ENCODE results near the gene GALNS. TPM values are rescaled to one million over a fixed set of nuclear protein-coding genes. Genes with fewer than 3 reads are reported as not detected.
"Not testable (repeated sequence)": the region's sequence is repeated elsewhere in the genome, so short reads cannot be mapped to it uniquely, and the experiment has no call there.

The GALNS gene
- total and polyA plus RNA-seq, 2 experiments from 2014 or later = 9.7 to 18.8 TPM

- Histone ChIP-seq H2AFZ (no peak overlapping the region), H3K79me2 (replicated peaks; ENCODE audit: insufficient read depth) (no peaks in the 10 kb centered on the region), H3F3A (replicated peaks; ENCODE audit: low read depth) (no peaks in the 10 kb centered on the region), H3K9me2 (ENCODE audit: insufficient read depth) (no peaks in the 10 kb centered on the region), H3K27me3 (ENCODE audit: insufficient read depth) (no peaks in the 10 kb centered on the region), H3K4me1 (ENCODE audit: insufficient read depth) (no peaks in the 10 kb centered on the region), H4K20me1 (replicated peaks; ENCODE audit: insufficient read depth) (no peaks in the 10 kb centered on the region), H3K4me2 (no peak overlapping the region), H3K36me3 (ENCODE audit: insufficient read depth) (no peaks in the 10 kb centered on the region), H3K4me3 (no peak overlapping the region), H3K27ac (ENCODE audit: low read depth) (no peak overlapping the region)
- no peaks in the 10 kb centered on the region; the same call in 2 of the 3 replicates for H3K4me1 Mint-ChIP-seq
- H3K9me3 Mint-ChIP-seq = no peaks in the 10 kb centered on the region; the same call in 2 of the 3 replicates
- TF ChIP-seq EZH2 (IDR thresholded peaks at IDR 0.05; ENCODE audit: low read depth, unreplicated experiment) (no peak), CTCF (conservative IDR thresholded peaks at IDR 0.05; ENCODE audit: low read depth in 2 of 2) (peak in 1 of 2 experiments; percentile 26; a peak in 2 of 4 replicates)
- DNase-seq (ENCODE audit: low spot score) = no peak
- H3K27ac Mint-ChIP-seq = no peak overlapping the region
- peaks cover 3% of the 10 kb centered on the region; the same call in 2 of the 3 replicates for H3K36me3 Mint-ChIP-seq (ENCODE audit: low read depth)
- peaks cover 2% of the 10 kb centered on the region for H3K27me3 Mint-ChIP-seq (ENCODE audit: insufficient read depth, low read depth, poor library complexity)
- ATAC-seq = no peak
- no peak overlapping the region for H3K4me3 Mint-ChIP-seq
These were observed 32.3 kb downstream of the GALNS start for GRCh38 chr16:88824256-88825077.

DNA sequence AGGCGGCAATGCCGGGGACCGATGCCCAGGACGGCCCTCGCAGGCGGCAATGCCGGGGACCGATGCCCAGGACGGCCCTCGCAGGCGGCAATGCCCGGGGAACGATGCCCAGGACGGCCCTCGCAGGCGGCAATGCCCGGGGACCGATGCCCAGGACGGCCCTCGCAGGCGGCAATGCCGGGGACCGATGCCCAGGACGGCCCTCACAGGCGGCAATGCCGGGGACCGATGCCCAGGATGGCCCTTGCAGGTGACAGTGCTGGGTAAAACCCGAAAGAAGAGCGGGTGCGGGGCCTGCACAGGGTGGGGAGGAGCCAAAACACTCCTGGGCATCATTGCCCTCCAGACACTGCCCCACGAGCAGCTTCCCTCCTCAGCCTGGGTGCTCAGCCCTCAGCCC lies 33.1 kb downstream of the GALNS start:
- not testable (repeated sequence) for H3K4me3 Mint-ChIP-seq; DNase-seq (ENCODE audit: low spot score); H3K4me1 Mint-ChIP-seq; H3K4me2 ChIP-seq; H3K27ac ChIP-seq (ENCODE audit: low read depth); H3K4me3 ChIP-seq; H3K27me3 ChIP-seq (ENCODE audit: insufficient read depth); ATAC-seq; H3K4me1 ChIP-seq (ENCODE audit: insufficient read depth); H3K36me3 ChIP-seq (ENCODE audit: insufficient read depth); H3K79me2 ChIP-seq (replicated peaks; ENCODE audit: insufficient read depth); H3K9me2 ChIP-seq (ENCODE audit: insufficient read depth); H4K20me1 ChIP-seq (replicated peaks; ENCODE audit: insufficient read depth); H2AFZ ChIP-seq; H3K36me3 Mint-ChIP-seq (ENCODE audit: low read depth); H3K27ac Mint-ChIP-seq; H3K27me3 Mint-ChIP-seq (ENCODE audit: insufficient read depth, low read depth, poor library complexity); H3F3A ChIP-seq (replicated peaks; ENCODE audit: low read depth); H3K9me3 Mint-ChIP-seq

DNA sequence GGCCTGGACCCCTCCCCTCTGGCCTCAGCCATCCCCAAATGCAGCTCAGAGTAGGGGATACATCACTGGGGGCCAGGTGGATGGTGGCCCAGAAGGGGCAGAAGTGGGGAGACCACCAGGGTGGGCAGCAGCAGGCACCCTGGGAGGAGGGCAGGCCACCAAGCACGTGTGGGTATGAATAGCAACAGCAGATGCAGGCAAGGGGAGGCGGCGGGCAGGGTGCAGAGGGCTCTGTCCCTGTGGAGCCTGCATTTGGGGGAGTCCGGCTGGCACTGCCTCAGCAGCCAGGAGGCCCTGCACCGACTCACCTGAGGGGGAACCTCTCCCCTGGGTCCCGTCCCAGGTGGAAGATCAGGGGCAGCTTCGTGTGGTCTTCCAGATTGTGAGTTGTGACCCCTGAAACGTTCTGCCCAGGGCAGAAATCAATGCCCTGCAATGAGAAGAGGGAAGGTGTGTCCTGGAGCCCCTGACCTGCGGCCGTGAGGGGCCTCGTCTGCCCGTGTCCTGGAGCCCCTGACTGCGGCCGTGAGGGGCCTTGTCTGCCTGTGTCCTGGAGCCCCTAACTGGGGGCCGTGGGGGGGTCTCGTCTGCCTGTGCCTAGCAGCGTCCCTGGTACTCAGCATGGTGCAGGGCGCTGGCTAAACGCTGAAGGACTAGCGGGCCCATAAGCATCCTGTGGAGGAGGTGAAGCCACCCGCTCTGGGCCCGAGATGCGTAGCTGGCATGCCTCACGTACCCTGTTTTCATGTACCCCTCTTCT lies 34.3 kb downstream of the GALNS start:
- DNase-seq (ENCODE audit: low spot score) (no peak), ATAC-seq (no peak)
- Histone ChIP-seq H3K9me2 (ENCODE audit: insufficient read depth) (no peaks in the 10 kb centered on the region), H2AFZ (no peak overlapping the region), H3K79me2 (replicated peaks; ENCODE audit: insufficient read depth) (no peaks in the 10 kb centered on the region), H4K20me1 (replicated peaks; ENCODE audit: insufficient read depth) (no peaks in the 10 kb centered on the region), H3K36me3 (ENCODE audit: insufficient read depth) (no peaks in the 10 kb centered on the region), H3K4me1 (ENCODE audit: insufficient read depth) (no peaks in the 10 kb centered on the region), H3K4me2 (no peak overlapping the region), H3K4me3 (no peak overlapping the region), H3K27me3 (ENCODE audit: insufficient read depth) (no peaks in the 10 kb centered on the region), H3F3A (replicated peaks; ENCODE audit: low read depth) (no peaks in the 10 kb centered on the region), H3K27ac (ENCODE audit: low read depth) (no peak overlapping the region)
- no peak overlapping the region for H3K4me3 Mint-ChIP-seq
- peaks cover 5% of the 10 kb centered on the region; the same call in 1 of the 3 replicates for H3K4me1 Mint-ChIP-seq
- no peak overlapping the region for H3K27ac Mint-ChIP-seq
- H3K36me3 Mint-ChIP-seq (ENCODE audit: low read depth) = peaks cover 3% of the 10 kb centered on the region; the same call in 2 of the 3 replicates
- no peaks in the 10 kb centered on the region; the same call in 2 of the 3 replicates for H3K9me3 Mint-ChIP-seq
- H3K27me3 Mint-ChIP-seq (ENCODE audit: insufficient read depth, low read depth, poor library complexity) = peaks cover 4% of the 10 kb centered on the region
- TF ChIP-seq ZNF462 (CRISPR knock-in tag; IDR thresholded peaks at IDR 0.05) = no peak
- no peak for TF ChIP-seq STAT1 (IDR thresholded peaks at IDR 0.05; ENCODE audit: unreplicated experiment)
- no peak for TF ChIP-seq CREB1 (CRISPR knock-in tag; IDR thresholded peaks at IDR 0.05; ENCODE audit: low read depth)
- TF ChIP-seq POLR2AphosphoS5 (IDR thresholded peaks at IDR 0.05; ENCODE audit: low read depth) = no peak

All from GM23338 (cell line).